PC-3 (cell line): Measurements from ENCODE around the gene SYNJ2. TPM values are rescaled to one million over a fixed set of nuclear protein-coding genes. Genes with fewer than 3 reads are reported as not detected.

Experiments used
- ATAC-seq: fragments of 200-7000 bp; cut with Tn5 transposase; 2 replicates; pipeline ENCODE4 v1.9.1; 2020; ENCODE audit warnings: mild to moderate bottlenecking, moderate library complexity
- BruUV-seq: library from RNA; stranded (reverse); fragments of 400-500 nt; replicated peaks from 2 replicates; lab custom pipeline; 2021; lab: Mats Ljungman, UMichigan
- CTCF ChIA-PET: fragments of 300-600 bp; sonication (Branson Sonifier 250); formaldehyde crosslinking; loops from one replicate; lab custom pipeline; 2022; ENCODE audit warnings: antibody characterized with exemption; lab: Charles Lee
- POLR2A ChIA-PET: fragments of 300-600 bp; sonication (Branson Sonifier 250); formaldehyde crosslinking; loops from one replicate; lab custom pipeline; 2022; ENCODE audit warnings: antibody characterized with exemption; ENCODE audit not compliant: unreplicated experiment; lab: Charles Lee
- DNase-seq: peaks from one replicate; pipeline ENCODE4 v3.0.0-alpha.2; 2015
- H2AFZ ChIP-seq: fragments of 300-600 bp; sonication (generic); 2 replicates; pipeline ENCODE4 v1.6.0; 2016; ENCODE audit warnings: antibody characterized with exemption, low read length
- H3F3A ChIP-seq: fragments of 300-600 bp; sonication (generic); one replicate; pipeline ENCODE4 v1.6.0; 2017; ENCODE audit warnings: antibody characterized with exemption, low read length, control low read depth, mild to moderate bottlenecking; ENCODE audit not compliant: unreplicated experiment
- H3K27ac ChIP-seq: fragments of 300-600 bp; sonication (generic); 2 replicates; pipeline ENCODE4 v1.5.1; 2016; ENCODE audit warnings: mild to moderate bottlenecking, low read length
- H3K27me3 ChIP-seq: fragments of 300-600 bp; sonication (generic); 2 replicates; pipeline ENCODE4 v1.6.1; 2016; ENCODE audit warnings: low read length, mixed read lengths
- H3K36me3 ChIP-seq: fragments of 300-600 bp; sonication (generic); 2 replicates; pipeline ENCODE4 v1.6.1; 2016; ENCODE audit warnings: low read depth, mixed run types, low read length, mixed read lengths
- H3K4me1 ChIP-seq: fragments of 300-600 bp; sonication (generic); 2 replicates; pipeline ENCODE4 v1.5.1; 2016; ENCODE audit warnings: low read length; ENCODE audit not compliant: insufficient read depth
- H3K4me2 ChIP-seq: fragments of 300-600 bp; sonication (generic); 2 replicates; pipeline ENCODE4 v1.6.0; 2016; ENCODE audit warnings: low read length
- H3K4me3 ChIP-seq: fragments of 300-600 bp; sonication (generic); 2 replicates; pipeline ENCODE4 v1.5.1; 2016; ENCODE audit warnings: mild to moderate bottlenecking, low read length, mixed read lengths
- H3K79me2 ChIP-seq: fragments of 300-600 bp; sonication (generic); 2 replicates; pipeline ENCODE4 v1.6.1; 2017; ENCODE audit warnings: low read length, mixed read lengths
- H3K9ac ChIP-seq: fragments of 300-600 bp; sonication (generic); 2 replicates; pipeline ENCODE4 v1.6.0; 2016; ENCODE audit warnings: mild to moderate bottlenecking, low read length
- H3K9me2 ChIP-seq: fragments of 300-600 bp; sonication (generic); replicated peaks from 2 replicates; pipeline ENCODE4 v1.6.1; 2016; ENCODE audit warnings: mixed run types, low read length, mixed read lengths
- H3K9me3 ChIP-seq: fragments of 300-600 bp; sonication (generic); 2 replicates; pipeline ENCODE4 v1.6.1; 2016; ENCODE audit warnings: low read length, mixed read lengths
- H4K20me1 ChIP-seq: fragments of 300-600 bp; sonication (generic); 2 replicates; pipeline ENCODE4 v1.6.1; 2016; ENCODE audit warnings: low read length, mixed read lengths
- EZH2 ChIP-seq: fragments of 300-600 bp; sonication (generic); IDR thresholded peaks from one replicate; pipeline ENCODE4 v1.6.1; 2017; ENCODE audit warnings: antibody characterized with exemption, mild to moderate bottlenecking, low read length; ENCODE audit not compliant: unreplicated experiment
- EZH2phosphoT487 ChIP-seq: fragments of 300-600 bp; sonication (generic); IDR thresholded peaks from 2 replicates; pipeline ENCODE4 v1.6.1; 2018; ENCODE audit warnings: mild to moderate bottlenecking, antibody characterized with exemption, low read length, borderline replicate concordance
- intact Hi-C: fragments of 100-400 bp; cut with micrococcal nuclease; formaldehyde crosslinking; loops from 2 replicates; pipeline ENCODE4 v1.9.0; 2023
- total RNA-seq: library from RNA; depleted of rRNA; stranded (reverse); fragments of >200 nt; gene quantifications from 2 replicates; pipeline ENCODE4 v1.2.3, GENCODE V29; 2014
- TF ChIP-seq, protein P1 (sequence below): fragments of 300-600 bp; sonication (generic); conservative IDR thresholded peaks from 2 replicates; pipeline ENCODE4 v1.5.1; 2017; ENCODE audit warnings: antibody characterized with exemption, low read depth, mild to moderate bottlenecking, low read length

Gene SYNJ2
- total RNA-seq, 1 experiment from 2014 or later: 21.5 TPM

DNA sequence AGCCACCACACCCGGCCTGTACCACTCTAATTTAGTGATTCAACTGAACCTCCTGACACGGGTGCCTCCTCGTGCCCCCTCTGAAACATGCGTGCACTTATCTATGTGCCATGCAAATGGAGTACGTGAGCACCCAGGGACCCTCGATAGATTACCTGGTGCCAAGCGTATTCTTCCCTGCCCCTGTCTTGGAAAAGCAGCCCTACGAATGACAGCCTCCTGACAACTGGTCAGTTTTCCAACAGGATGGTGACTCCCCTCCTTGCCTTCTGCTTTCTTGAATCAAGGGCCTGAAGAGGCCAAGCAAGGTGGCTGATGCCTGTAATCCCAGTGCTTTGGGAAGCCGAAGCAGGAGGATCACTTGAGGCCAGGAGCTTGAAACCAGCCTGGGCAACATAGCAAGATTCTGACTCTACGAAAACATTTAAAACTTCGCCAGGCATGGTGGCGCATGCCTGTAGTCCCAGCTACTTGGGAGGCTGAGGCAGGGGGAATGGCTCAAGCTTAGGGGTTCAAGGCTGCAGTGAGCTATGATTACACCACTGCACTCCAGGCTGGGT is 25.4 kb upstream of the SYNJ2 start:
- no TSS peak for BruUV-seq

DNA sequence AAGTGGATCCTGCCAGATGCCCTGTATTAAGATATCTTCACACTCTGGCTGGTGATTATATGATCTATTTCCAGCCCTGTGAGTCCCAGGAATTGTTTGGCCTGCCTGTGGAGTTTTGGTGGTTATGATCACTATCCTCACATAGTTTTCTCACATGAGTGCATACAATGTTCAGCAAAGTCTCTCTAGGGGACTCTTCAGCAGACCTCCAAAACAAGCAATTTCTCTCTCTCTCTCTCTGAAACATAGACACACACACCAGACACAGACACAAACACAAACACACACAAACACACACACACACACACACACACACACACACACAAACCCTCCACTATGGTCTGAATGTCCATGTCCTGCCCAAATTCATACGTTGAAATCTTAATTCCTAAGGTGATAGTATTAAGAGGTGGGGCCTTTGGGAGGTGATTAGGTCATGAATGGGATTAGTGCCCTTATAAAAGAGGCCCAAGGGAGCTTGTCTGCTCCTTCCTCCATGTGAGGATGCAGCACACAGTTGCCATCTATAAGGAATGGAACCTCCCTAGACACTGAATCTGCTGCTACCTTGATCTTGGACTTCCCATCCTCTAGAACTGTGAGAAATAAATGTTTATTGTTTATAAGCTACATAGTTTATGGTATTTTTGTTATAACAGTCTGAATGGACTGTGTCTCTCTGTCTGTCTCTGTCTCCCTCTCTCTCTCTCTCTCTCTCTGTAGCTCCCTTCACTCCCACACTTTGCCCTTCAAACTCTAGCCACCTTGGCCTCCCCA is 22.0 kb upstream of the SYNJ2 start:
- Histone ChIP-seq H2AFZ (no peak overlapping the region), H3K4me3 (no peak overlapping the region), H3F3A (no peaks in the 10 kb centered on the region), H3K27me3 (no peaks in the 10 kb centered on the region), H3K27ac (no peak overlapping the region), H3K9ac (no peak overlapping the region), H3K36me3 (no peaks in the 10 kb centered on the region), H3K9me2 (no peaks in the 10 kb centered on the region), H3K4me2 (no peak overlapping the region), H3K9me3 (0 out of 2 replicates have a peak, but pooled peaks cover 4% of the 10 kb centered on the region), H4K20me1 (no peaks in the 10 kb centered on the region), H3K4me1 (no peaks in the 10 kb centered on the region), H3K79me2 (no peaks in the 10 kb centered on the region)
- no peak for DNase-seq
- CTCF ChIA-PET: no interaction called here
- no peak for ATAC-seq
- POLR2A ChIA-PET: no interaction called here
- BruUV-seq: no TSS peak
- TF ChIP-seq, protein P1, sequence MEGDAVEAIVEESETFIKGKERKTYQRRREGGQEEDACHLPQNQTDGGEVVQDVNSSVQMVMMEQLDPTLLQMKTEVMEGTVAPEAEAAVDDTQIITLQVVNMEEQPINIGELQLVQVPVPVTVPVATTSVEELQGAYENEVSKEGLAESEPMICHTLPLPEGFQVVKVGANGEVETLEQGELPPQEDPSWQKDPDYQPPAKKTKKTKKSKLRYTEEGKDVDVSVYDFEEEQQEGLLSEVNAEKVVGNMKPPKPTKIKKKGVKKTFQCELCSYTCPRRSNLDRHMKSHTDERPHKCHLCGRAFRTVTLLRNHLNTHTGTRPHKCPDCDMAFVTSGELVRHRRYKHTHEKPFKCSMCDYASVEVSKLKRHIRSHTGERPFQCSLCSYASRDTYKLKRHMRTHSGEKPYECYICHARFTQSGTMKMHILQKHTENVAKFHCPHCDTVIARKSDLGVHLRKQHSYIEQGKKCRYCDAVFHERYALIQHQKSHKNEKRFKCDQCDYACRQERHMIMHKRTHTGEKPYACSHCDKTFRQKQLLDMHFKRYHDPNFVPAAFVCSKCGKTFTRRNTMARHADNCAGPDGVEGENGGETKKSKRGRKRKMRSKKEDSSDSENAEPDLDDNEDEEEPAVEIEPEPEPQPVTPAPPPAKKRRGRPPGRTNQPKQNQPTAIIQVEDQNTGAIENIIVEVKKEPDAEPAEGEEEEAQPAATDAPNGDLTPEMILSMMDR: no peak
- TF ChIP-seq EZH2phosphoT487 (no peak), EZH2 (no peak)
- intact Hi-C loops: no loop called here

More for the DNA sequence above, 25.4 kb upstream of the SYNJ2 start:
- Histone ChIP-seq H3K9me2 (no peaks in the 10 kb centered on the region), H3K9ac (no peak overlapping the region), H3F3A (no peaks in the 10 kb centered on the region), H3K4me1 (peaks cover 10% of the 10 kb centered on the region), H3K4me2 (no peak overlapping the region), H3K27ac (no peak overlapping the region), H3K9me3 (0 out of 2 replicates have a peak, but pooled peaks cover 4% of the 10 kb centered on the region), H4K20me1 (no peaks in the 10 kb centered on the region), H3K36me3 (no peaks in the 10 kb centered on the region), H3K27me3 (no peaks in the 10 kb centered on the region), H3K4me3 (no peak overlapping the region), H2AFZ (no peak overlapping the region), H3K79me2 (no peaks in the 10 kb centered on the region)
- DNase-seq: no peak
- ATAC-seq: no peak
- CTCF ChIA-PET: no interaction called here
- POLR2A ChIA-PET: no interaction called here
- TF ChIP-seq EZH2phosphoT487 (no peak), EZH2 (no peak)
- TF ChIP-seq, protein P1: no peak
- intact Hi-C loops: no loop called here
